22Rv1 (cell line): Measurements from ENCODE around the gene OR10Z1.

Experiments used
- ZFX ChIP-seq: fragments of 450-650 bp; IDR thresholded peaks from 2 replicates; pipeline ENCODE4 v1.6.1; 2017; ENCODE audit warnings: antibody characterized with exemption, borderline replicate concordance
- TF ChIP-seq, protein P1 (sequence below): fragments of 450-650 bp; IDR thresholded peaks from 2 replicates; pipeline ENCODE4 v1.5.1; 2017; ENCODE audit warnings: mild to moderate bottlenecking

DNA sequence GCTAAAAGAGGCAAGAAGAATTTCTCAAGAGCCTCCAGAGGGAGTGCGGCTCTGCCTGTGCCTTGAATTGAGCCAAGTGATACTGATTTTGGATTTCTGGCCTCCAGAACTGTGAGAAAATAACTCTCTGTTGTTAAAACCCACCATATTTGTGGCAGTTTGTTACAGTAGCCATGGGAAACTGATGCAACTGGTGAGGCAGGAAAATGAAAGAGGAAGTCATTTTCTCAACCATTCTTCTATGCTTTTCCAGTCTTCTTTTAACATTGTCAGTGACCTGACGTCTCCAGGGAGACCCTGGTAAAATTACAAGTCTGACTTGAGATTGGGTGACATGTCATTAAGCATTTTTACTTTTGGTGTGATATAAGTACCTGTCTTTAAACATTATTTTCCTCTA lies 40.5 kb upstream of the OR10Z1 start:
- TF ChIP-seq, protein P1, sequence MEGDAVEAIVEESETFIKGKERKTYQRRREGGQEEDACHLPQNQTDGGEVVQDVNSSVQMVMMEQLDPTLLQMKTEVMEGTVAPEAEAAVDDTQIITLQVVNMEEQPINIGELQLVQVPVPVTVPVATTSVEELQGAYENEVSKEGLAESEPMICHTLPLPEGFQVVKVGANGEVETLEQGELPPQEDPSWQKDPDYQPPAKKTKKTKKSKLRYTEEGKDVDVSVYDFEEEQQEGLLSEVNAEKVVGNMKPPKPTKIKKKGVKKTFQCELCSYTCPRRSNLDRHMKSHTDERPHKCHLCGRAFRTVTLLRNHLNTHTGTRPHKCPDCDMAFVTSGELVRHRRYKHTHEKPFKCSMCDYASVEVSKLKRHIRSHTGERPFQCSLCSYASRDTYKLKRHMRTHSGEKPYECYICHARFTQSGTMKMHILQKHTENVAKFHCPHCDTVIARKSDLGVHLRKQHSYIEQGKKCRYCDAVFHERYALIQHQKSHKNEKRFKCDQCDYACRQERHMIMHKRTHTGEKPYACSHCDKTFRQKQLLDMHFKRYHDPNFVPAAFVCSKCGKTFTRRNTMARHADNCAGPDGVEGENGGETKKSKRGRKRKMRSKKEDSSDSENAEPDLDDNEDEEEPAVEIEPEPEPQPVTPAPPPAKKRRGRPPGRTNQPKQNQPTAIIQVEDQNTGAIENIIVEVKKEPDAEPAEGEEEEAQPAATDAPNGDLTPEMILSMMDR: no peak
- TF ChIP-seq ZFX: no peak
